ENCODE results near the gene BUD31. TPM values are rescaled to one million over a fixed set of nuclear protein-coding genes. Genes with fewer than 3 reads are reported as not detected.
A peak's percentile ranks its signal among the peaks of the same experiment; 100 is the strongest.
"Not testable (repeated sequence)": the region's sequence is repeated elsewhere in the genome, so short reads cannot be mapped to it uniquely, and the experiment has no call there.

Gene BUD31
- total RNA-seq, 1 donor from 2014 or later: 76.4 TPM

DNA sequence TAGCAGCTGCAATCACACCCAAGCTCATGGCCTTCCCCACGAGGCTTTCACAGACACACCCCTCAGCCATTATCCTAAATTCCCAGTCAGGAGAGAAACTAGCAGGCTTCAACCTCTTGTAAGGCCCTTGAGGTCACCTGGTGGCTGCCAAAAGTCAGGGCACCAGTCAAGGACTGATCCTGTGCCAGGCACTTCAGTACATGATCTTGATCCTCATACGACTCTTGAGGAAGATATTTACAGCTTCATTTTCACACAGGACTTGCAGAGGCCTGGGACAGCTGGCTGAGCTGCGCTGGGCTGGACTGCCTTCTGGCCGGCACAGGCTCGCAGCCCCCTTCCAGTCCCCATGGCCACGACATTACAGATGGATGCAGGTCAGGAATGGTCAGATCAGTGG lies 9.2 kb upstream of the BUD31 start:
- no peak for DNase-seq

DNA sequence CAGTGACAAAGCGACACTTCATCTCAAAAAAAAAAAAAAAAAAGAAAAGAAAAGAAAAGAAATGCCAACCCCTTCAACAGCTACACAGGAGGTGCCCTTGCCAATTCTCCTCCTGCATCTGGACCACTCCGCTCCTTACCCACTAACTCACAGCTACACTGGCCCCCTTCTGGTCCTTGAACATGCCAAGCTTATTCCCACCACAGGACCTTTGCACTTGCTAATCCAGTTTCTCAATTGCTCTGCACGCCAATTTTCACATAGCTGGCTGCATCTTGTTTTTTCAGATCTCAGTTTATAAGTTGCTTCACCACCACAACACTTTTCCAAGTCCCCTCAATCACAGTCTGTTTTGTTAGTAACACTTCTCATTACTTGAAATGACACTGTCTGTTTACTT lies 5.9 kb upstream of the BUD31 start:
- no peak for DNase-seq

DNA sequence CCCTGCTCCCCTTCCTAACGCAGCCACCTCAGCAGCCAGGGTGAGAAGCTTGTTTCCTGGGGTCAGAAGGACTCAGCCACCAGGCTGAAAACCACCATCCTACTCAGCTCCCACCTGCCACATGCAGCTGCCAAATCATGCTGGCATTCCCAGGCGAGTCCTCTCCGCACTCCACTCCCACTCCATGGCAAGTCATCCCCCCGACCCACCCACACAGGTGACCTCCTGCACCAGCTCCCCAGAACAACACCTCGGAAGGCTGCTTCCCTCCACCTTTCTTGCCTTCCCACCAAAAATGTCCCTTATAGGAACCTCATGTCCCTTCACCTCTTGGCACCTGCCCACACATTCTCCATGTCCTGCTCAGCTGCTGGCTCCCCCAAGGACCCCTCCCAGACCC lies 5.0 kb upstream of the BUD31 start:
- DNase-seq: no peak

DNA sequence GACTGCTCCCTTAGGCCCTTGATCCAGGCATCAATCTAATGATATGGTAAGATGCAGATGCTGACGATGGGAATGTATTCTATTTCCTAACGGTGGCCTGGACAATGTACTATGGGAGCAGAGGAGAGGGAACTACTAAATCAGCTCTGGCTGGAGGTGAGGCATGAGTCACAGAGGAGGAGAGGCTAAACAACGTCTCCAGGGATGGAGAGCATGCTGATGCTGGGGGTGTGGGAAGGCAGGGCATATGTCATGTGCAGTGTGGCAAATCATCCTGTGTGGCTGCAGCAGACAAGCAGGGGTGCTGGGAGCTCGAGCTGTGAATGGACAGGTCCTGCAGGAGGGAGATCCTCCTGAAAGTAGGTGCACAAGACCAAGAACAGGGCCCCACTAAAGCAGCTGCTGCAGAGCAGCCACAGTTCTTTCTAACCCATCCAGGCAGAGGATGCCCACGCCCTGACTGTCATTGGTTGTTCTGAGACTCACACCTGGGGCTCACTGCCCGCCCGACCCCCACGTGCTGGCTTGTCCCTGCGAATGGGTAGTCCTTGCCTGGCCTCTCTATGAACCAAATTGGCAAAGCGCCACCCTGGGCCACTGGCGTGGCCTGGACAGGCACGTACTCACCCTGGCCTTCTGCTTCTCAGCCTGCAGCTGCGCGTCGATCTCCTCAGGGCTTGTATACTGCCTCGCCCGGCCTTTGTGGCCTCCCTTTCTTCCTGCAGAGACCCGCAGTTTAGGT lies 4.4 kb upstream of the BUD31 start:
- no peak for DNase-seq

DNA sequence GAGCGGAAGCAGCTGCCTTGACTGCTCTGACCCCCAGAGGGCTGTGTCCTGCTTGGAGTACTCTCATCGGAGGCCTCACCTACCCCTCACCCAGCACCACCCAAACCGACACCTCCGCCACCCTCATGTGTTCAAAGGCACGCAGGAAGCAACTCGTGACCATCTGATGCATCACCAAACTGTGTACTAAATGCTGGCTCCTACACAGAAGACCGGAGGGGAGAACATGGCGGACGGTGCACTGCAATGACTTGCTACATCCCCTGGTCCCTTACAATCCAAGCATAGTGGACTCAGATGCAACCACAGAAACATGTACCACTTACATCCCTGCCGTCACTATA lies 3.8 kb upstream of the BUD31 start:
- no peak for DNase-seq

DNA sequence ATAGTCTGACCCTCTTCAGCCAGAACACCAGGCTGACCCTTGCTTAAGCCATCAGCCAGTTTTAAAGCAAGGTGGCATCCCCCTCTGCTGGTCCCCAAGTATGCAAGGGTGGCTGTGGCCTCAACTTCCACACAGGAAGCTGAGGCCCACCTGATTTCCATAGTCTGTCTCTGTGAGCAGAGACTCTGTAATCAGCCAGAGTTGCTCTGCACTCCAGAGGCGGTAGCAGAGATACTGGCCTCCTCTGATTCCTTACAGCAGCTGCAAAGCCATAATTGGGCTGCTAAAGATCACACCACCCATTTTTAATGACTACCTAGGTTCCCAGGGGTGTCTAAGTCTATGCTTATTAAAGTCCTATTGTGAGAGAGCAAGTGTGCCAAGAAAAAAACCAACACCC lies 2.2 kb upstream of the BUD31 start:
- no peak for DNase-seq

DNA sequence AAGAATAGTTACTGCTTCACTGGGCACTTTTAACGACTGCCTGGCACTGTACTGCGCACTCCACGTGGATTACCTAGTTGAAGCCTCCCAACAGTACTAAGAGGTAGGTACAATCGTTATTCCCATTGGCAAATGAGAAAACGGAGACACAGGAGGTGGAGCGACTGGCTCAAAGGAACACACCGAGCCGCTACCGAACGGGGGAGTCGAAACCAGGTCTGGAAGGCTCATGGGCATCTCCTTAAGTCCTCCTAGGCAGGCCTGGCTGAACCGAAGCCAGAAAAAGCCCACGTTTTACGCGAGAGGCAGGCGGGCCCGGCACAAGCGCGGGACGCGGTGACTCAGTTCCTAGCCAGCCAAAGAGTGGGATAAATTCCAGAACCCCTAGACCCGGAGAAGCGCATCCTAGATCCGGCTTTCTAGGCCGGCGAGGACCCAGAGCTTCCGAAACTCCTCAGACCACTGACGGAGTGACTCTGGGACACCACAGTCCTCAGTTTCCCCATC lies 844 bp upstream of the BUD31 start:
- DNase-seq: peak; percentile 80

DNA sequence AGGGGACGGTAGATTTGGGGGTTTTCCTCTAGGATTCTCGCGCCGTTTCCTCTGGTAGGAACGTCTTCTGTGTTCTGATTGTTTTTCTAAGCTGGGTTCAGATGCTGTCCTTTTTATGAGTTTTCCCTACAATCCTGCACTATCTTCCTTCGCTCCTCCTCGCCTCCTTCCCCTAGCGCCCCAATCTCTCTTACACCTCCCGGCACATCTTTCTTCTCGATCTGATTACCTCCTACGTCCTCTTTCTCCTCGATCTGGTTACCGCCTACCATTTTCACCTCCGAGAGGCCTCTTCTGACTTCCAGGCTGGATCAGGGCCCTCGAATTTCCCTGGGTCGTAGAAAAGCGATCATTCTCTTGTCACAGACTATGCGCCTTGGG lies 413 bp downstream of the BUD31 start:
- peak; percentile 29 for DNase-seq

DNA sequence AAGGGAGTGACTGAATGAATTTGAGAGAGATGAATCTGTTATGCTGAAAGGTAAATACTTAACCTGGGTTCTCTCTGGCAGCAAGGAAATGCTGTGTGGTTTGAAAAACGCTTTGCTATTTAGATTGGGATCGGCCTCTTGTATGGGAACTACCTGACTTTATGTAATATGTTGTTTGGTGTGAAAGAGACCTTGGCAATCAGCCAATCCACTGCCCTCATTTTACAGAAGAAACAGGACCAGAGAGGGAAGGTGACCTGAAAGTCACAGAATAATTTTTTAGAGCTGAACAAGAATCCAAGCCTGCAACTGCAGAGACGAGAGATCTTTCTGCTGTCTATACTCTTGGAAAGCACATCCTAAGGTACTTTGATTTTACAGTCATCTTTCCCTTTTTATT lies 1.0 kb downstream of the BUD31 start:
- peak; percentile 21 for DNase-seq

DNA sequence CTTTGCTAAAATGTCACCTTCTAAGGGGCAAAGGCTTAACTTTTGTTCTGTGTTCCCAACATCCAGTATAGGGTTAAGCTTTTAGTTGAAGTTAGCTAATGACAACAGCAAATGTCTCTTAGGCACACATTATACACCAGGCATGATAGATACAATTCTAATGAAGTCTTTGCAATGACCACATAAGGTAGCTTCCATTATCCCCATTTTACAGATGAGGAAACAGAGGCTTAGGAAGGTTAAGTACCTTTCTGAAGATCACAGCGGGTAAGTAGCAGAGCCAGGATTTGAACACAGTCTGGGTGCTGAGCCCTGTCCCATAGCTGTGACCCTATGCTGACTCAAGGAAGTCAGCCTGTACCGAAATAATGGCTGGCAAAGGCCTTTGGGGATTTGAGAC lies 1.9 kb downstream of the BUD31 start:
- no peak for DNase-seq

DNA sequence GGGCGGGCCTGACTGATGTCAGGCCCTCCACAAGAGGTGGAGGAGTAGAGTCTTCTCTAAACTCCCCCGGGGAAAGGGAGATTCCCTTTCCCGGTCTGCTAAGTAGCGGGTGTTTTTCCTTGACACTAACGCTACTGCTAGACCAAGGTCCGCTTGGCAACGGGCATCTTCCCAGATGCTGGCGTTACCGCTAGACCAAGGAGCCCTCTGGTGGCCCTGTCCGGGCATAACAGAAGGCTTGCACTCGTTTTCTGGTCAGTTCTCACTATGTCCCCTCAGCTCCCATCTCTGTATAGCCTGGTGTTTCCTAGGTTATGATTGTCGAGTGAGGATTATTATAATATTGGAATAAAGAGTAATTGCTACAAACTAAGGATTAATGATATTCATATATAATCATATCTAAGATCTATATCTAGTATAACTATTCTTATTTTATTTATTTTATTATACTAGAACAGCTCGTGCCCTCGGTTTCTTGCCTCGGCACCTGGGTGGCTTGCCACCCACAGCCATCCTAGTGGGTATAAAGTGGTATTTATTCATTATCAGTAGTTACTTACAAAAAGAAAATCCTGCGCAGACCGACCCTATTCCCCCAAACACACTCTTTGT lies 6.9 kb downstream of the BUD31 start:
- DNase-seq: peak; percentile 74

DNA sequence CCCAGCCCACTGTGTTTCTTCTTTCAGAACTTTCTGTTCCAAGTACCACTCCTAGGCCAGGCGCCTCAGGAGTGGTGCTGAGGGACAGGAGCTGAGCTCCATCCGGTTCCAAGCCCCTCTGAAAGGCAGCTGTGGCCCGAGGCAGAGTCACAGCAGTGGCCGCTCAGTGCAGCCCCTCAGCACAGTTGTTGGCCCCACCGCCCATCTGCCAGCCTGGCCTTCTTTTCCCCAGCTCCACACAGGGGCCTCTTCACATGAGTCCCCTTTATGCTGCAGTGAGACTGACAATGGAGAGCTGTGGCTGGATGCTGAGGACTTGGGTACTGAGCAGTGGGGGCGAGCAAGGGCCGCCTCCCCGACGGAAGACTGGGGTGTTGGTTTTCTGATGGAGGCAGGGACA lies 9.5 kb downstream of the BUD31 start:
- DNase-seq: no peak

DNA sequence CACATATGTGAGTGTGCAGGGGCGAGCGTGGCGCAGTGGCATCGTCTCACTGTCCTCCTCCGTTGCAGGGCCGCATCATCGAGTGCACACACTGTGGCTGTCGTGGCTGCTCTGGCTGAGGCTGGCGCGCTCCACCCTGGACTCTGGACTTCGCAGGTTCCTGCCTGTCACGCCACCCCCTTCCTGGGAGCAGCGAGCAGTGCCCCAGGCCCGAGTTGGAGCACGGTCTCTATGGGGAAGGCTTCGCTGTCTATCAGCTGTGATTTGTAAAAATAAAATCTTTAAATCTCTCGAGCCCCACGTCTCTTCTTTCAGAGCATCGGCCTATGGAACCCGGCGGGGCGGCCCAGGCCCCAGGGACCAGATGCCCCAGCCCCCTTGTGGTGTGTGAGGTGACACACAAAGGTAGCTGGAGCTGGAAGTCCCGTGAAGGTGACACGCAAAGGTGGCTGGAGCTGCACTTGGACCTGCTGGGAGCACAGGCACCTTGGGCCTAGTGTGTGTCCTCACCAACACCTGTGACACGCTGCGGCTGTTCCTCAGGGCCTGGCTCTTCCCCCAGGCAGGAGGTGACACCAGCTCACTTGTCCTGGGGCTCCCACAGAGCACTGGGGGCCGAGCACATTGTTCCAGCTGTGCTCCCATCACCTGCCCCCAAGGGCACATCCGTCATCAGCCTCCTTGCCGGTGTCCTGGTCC lies 10.7 kb downstream of the BUD31 start:
- DNase-seq: no peak

DNA sequence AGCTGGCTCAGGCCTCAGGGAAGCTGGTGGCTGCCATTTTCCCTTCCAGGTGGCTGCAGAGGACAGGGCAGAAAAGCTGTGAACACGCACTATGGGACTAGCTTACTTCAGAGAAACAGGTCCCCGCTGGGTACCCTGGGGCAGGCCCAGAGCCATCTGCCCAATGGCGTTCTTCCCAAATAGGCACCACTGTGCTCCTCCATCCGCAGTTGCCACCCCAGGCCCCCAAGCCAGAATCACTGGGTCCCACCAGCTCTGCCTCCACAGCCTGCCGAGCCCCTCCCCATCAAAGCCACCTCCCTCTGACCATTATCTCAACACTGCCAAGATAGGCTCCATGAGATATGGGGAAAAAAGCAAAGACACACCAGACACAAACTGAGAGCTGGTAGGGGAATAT lies 11.4 kb downstream of the BUD31 start:
- DNase-seq: no peak

DNA sequence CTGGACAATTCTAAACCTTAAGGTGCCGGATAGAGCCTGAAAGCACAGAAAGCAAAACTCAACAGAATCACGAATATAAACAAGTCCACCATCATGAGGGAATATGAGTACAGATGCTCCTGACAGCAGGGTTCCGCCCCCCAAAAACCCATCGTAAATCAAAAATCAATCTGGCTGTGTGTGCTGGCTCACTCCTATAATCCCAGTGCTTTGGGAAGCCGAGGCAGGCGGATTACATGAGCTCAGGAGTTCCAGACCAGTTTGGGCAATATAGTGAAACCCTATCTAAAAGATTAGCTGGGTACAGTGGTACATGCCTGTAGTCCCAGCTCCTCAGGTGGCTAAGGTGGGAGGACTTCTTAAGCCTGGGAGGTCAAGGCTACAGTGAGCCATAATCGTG lies 12.2 kb downstream of the BUD31 start:
- DNase-seq: no peak

DNA sequence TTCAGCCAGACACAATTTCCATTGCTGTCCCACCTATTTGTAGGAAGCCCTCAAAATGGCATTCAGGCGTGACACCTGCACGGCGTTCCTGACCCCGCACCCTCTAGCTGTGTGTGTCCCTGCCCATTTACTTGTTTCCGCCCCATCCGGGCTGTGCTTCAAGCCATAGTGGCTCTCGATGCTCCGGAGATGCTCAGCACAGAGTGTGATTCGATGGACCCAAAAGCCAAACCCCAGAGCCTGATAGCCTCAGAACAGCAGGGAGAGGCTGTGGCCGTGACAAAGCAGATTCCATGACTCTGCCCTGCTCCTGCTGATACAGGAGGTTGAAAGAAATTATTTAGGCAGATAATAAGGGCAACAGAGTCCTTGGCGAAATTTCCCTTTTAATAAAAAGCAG lies 13.4 kb downstream of the BUD31 start:
- no peak for DNase-seq

DNA sequence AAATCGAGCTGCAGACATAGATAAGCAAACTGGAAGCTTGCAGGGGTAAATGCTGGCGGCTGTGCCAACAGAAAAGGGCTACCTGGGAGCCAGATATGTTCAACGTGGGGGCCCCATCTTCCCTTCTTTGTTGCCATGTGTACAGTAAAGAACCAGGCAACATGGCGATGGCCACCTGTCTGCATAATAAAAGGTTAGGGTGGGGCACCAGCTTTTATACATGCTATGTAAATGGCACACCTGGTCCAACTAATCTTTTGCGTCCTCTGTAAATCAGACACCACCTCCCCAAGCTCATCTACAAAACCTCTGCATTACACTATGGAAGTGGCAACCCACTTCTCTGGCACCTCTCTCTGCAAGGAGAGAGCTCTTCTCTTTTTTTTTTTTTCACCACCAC lies 13.9 kb downstream of the BUD31 start:
- DNase-seq: no peak

DNA sequence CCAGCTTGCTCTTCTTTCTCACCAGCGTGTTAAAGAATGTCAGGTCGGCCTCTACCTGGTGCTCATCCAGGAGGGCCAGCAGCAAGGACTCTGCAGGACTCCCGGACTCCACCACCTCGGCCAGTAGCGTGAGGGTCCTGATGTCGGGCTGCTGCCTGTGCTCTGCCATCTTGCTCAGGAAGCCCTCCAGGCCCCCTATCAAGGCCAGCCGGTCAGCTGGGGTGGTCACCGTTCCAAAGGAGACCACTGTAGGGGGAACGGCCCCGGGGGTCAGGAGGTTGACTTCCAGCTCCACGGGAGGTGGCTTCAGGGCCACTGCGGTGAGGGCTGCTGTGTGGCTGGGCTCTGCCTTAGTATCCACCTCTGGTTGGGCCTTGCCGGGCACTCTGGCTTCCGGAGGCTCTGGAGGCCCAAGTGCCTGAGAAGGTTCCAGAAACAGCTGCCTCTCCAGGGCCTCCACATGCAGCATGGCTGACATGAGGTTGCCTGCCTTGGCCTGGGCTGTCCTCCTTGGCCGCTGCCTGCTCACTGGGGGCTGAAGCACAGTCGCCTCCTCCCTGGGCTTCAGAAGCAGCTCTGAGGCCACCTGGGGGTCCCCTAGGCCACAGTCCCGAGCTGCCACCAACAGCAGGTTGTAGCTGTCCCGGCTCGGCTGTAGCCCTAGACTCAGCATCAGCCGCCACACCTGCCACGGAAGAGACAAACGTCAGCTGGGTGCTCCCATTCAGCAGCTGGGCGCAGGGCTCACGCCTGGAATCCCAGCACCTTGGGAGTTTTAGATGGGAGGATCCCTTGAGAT lies 16.4 kb downstream of the BUD31 start:
- DNase-seq: no peak

DNA sequence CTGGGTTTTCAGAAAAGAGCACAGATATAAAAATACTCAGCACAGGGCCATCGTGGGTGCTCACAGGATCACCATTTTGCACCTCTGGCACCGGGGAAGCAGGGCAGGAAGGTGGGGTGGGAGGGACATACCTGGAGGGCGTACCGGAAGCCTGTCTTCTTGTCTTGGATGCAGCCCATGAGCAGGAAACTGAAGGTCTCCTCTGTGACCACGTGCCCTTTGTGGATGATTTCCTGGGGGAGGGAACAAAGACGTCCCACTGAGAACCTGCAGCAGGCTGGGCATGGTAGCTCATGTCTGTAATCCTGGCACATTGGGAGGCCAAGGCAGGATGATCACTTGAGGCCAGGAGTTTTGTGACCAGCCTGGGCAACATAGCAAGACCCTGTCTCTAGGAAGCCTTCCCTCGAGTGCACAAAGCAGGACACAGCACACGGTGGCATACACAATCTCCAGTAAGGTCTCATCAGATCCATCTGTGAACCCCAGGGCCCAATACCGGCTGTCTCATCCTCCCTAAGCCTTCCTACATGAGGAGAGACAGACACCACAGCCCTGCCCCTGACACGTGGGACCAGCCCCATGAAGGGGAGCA lies 20.3 kb downstream of the BUD31 start:
- DNase-seq: no peak

DNA sequence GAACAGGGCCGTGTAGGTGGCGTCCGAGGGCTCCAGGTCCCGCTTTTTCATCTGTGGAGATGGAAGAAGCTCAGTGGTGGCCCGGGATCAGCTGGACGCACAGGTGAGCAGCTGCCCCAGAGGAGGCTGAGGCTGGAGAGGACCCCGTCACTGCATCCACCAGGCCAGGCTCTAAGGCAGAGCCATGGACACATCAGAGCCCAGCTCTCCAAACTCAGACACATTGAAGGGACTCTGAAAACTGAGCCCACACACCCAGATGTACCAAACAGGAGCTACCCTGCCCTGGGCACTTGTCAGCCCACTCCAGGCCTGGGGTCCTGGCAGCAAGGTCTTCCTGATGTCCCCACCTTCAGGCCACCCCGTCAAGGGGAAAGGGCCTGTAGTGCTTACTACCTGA lies 21.0 kb downstream of the BUD31 start:
- DNase-seq: no peak

DNA sequence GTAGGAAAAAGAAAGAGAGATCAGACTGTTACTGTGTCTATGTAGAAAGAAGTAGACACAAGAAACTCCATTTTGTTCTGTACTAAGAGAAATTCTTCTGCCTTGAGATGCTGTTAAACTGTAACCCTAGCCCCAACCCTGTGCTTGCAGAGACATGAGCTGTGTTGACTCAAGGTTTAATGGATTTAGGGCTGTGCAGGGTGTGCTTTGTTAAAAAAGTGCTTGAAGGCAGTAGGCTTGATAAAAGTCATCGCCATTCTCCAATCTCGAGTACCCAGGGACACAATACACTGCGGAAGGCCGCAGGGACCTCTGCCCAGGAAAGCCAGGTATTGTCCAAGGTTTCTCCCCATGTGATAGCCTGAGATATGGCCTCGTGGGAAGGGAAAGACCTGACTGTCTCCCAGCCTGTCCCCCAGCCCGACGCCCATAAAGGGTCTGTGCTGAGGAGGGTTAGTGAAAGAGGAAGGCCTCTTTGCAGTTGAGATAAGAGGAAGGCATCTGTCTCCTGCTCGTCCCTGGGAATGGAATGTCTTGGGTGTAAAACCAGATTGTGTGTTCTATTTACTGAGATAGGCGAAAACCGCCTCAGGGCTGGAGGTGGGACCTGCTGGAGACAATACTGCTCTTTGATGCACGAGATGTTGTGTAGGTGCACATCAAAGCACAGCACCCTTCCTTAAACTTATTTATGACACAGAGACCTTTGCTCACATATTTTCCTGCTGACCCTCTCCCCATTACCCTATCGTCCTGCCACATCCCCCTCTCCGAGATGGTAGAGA lies 23.2 kb downstream of the BUD31 start:
- not testable (repeated sequence) for DNase-seq

DNA sequence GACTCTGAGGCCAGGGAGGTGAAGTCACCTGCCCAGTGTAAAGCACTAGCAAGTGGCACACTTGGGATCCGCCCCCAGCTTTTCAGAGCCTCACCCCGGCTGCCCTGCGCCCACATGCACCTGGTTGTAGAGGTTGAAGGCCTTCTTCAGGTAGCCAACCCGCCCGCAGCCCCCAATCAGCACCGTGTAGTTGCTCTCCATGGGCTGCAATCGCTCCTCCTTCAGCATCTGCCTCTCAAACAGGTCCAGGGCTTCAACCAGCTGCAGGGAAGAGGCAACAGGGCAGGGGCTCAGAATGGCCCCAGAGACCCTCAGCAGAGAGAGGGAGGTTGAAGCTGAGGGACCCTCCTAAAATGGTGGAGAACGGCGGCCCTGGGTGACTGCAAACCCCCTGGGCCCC lies 24.4 kb downstream of the BUD31 start:
- DNase-seq: no peak

Data from dermis blood vessel endothelial cell (primary cell).